ENCODE data around the gene SLC25A53. TPM values are rescaled to one million over a fixed set of nuclear protein-coding genes. Genes with fewer than 3 reads are reported as not detected.

Gene SLC25A53
- total and polyA plus RNA-seq, 12 donors, result 3.6 to 51.0 (median 8.8) TPM

- intact Hi-C loops (cut with DNase I), result no loop called here
- Histone ChIP-seq H3K27ac (no peak overlapping the region), H3K27me3 (no peaks in the 10 kb centered on the region), H3K9me3 (replicated peaks in 1 of 3) (no peaks in the 10 kb centered on the region), H3K4me1 (replicated peaks in 1 of 2) (no peaks in the 10 kb centered on the region), H3K4me3 (no peak overlapping the region), H3K36me3 (replicated peaks in 1 of 2) (peaks cover 0 to 4% of the 10 kb centered on the region in 2 donors)
- 86 to 95% (median 92%) methylated on average over 6 of the region's 6 CpGs for WGBS, 4 donors
- TF ChIP-seq CTCF (IDR thresholded peaks at IDR 0.05) (no peak), POLR2A (IDR thresholded peaks at IDR 0.05) (no peak)
- no peak for DNase-seq
These were observed 17.0 kb upstream of the SLC25A53 start for GRCh38 chrX:104173841-104174240.

- intact Hi-C loops (cut with DNase I), result no loop called here
- WGBS, 4 donors, result 68 to 86% (median 80%) methylated on average over 2 of the region's 2 CpGs
These were observed 16.0 kb upstream of the SLC25A53 start for GRCh38 chrX:104172788-104173187.

GRCh38 chrX:104172121-104172520 lies 15.3 kb upstream of the SLC25A53 start:
- no peaks in the 10 kb centered on the region for H3K27me3 ChIP-seq
- intact Hi-C loops (cut with DNase I), result no loop called here
- H3K4me3 ChIP-seq, result no peak overlapping the region
- H3K36me3 ChIP-seq (replicated peaks in 1 of 2), result peaks cover 0 to 4% of the 10 kb centered on the region in 2 donors
- H3K27ac ChIP-seq, result no peak overlapping the region
- peaks cover 0 to 11% of the 10 kb centered on the region in 2 donors for H3K4me1 ChIP-seq (replicated peaks in 1 of 2)
- 59 to 84% (median 72%) methylated on average over 6 of the region's 6 CpGs for WGBS, 4 donors
- no peaks in the 10 kb centered on the region for H3K9me3 ChIP-seq (replicated peaks in 1 of 3)
- no peak for DNase-seq
- TF ChIP-seq POLR2A (IDR thresholded peaks at IDR 0.05) (no peak), CTCF (IDR thresholded peaks at IDR 0.05) (no peak)

More at GRCh38 chrX:104172788-104173187, 16.0 kb upstream of the SLC25A53 start:
- Histone ChIP-seq H3K27ac (no peak overlapping the region), H3K9me3 (replicated peaks in 1 of 3) (no peaks in the 10 kb centered on the region), H3K27me3 (no peaks in the 10 kb centered on the region), H3K36me3 (replicated peaks in 1 of 2) (peaks cover 0 to 4% of the 10 kb centered on the region in 2 donors), H3K4me3 (no peak overlapping the region), H3K4me1 (replicated peaks in 1 of 2) (peaks cover 0 to 7% of the 10 kb centered on the region in 2 donors)
- TF ChIP-seq POLR2A (IDR thresholded peaks at IDR 0.05), result no peak
- TF ChIP-seq CTCF (IDR thresholded peaks at IDR 0.05), result no peak
- DNase-seq, result no peak

- peak overlapping the region in 1 of 5 donors; percentile 36 for H3K27ac ChIP-seq
- TF ChIP-seq CTCF (IDR thresholded peaks at IDR 0.05) (no peak), POLR2A (IDR thresholded peaks at IDR 0.05) (no peak)
- DNase-seq, result no peak
These were observed 11.3 kb upstream of the SLC25A53 start for GRCh38 chrX:104168127-104168526.

More at GRCh38 chrX:104168127-104168526, 11.3 kb upstream of the SLC25A53 start:
- 0 to 17% (median 8%) methylated on average over 1 of the region's 1 CpG for WGBS, 4 donors
- H3K36me3 ChIP-seq (replicated peaks in 1 of 2), result no peaks in the 10 kb centered on the region
- intact Hi-C loops (cut with DNase I), result no loop called here
- H3K4me1 ChIP-seq (replicated peaks in 1 of 2), result peaks cover 0 to 11% of the 10 kb centered on the region in 2 donors
- H3K4me3 ChIP-seq, result peak overlapping the region in 1 of 4 donors; percentile 7
- no peaks in the 10 kb centered on the region for H3K9me3 ChIP-seq (replicated peaks in 1 of 3)
- no peaks in the 10 kb centered on the region for H3K27me3 ChIP-seq
